ENCODE data around the gene CLDN20.
A peak's percentile ranks its signal among the peaks of the same experiment; 100 is the strongest.
"Not testable (repeated sequence)": the region's sequence is repeated elsewhere in the genome, so short reads cannot be mapped to it uniquely, and the experiment has no call there.

The CLDN20 gene

GRCh38 chr6:155222506-155222905 lies 41.3 kb upstream of the CLDN20 start:
- no peak for DNase-seq (ENCODE audit: low spot score)
- no peak for TF ChIP-seq CTCF (IDR thresholded peaks at IDR 0.05; ENCODE audit: borderline replicate concordance, control extremely low read depth, extremely low read depth, insufficient read depth, missing control alignments)
- in situ Hi-C loops (cut with MboI; ENCODE audit: low sequenced_read_pairs, unreplicated experiment), result no loop called here

GRCh38 chr6:155223646-155224451 lies 40.0 kb upstream of the CLDN20 start:
- in situ Hi-C loops (cut with MboI; ENCODE audit: low sequenced_read_pairs, unreplicated experiment), result no loop called here
- DNase-seq (ENCODE audit: low spot score), result peak; percentile 82
- no peak for TF ChIP-seq CTCF (IDR thresholded peaks at IDR 0.05; ENCODE audit: borderline replicate concordance, control extremely low read depth, extremely low read depth, insufficient read depth, missing control alignments)

- TF ChIP-seq CTCF (IDR thresholded peaks at IDR 0.05; ENCODE audit: borderline replicate concordance, control extremely low read depth, extremely low read depth, insufficient read depth, missing control alignments), result no peak
- no peak for DNase-seq (ENCODE audit: low spot score)
- in situ Hi-C loops (cut with MboI; ENCODE audit: low sequenced_read_pairs, unreplicated experiment), result no loop called here
Observed at GRCh38 chr6:155224618-155225017, 39.2 kb upstream of the CLDN20 start.

GRCh38 chr6:155227046-155227445 lies 36.8 kb upstream of the CLDN20 start:
- no peak for DNase-seq (ENCODE audit: low spot score)
- in situ Hi-C loops (cut with MboI; ENCODE audit: low sequenced_read_pairs, unreplicated experiment), result no loop called here
- TF ChIP-seq CTCF (IDR thresholded peaks at IDR 0.05; ENCODE audit: borderline replicate concordance, control extremely low read depth, extremely low read depth, insufficient read depth, missing control alignments), result no peak

GRCh38 chr6:155228546-155229166 lies 35.2 kb upstream of the CLDN20 start:
- in situ Hi-C loops (cut with MboI; ENCODE audit: low sequenced_read_pairs, unreplicated experiment), result no loop called here
- no peak for TF ChIP-seq CTCF (IDR thresholded peaks at IDR 0.05; ENCODE audit: borderline replicate concordance, control extremely low read depth, extremely low read depth, insufficient read depth, missing control alignments)
- no peak for DNase-seq (ENCODE audit: low spot score)

- in situ Hi-C loops (cut with MboI; ENCODE audit: low sequenced_read_pairs, unreplicated experiment); DNase-seq (ENCODE audit: low spot score): not testable (repeated sequence)
Observed at GRCh38 chr6:155230975-155231374, 32.8 kb upstream of the CLDN20 start.

- DNase-seq (ENCODE audit: low spot score), result no peak
- no peak for TF ChIP-seq CTCF (IDR thresholded peaks at IDR 0.05; ENCODE audit: borderline replicate concordance, control extremely low read depth, extremely low read depth, insufficient read depth, missing control alignments)
- in situ Hi-C loops (cut with MboI; ENCODE audit: low sequenced_read_pairs, unreplicated experiment), result no loop called here
Observed at GRCh38 chr6:155232848-155233247, 31.0 kb upstream of the CLDN20 start.
